Endothelial cell of umbilical vein (primary cell): Measurements from ENCODE around the gene HYAL1. TPM values are rescaled to one million over a fixed set of nuclear protein-coding genes. Genes with fewer than 3 reads are reported as not detected.

Experiments
- BruUV-seq: library from RNA; stranded (reverse); fragments of 400-500 nt; replicated peaks from 2 replicates; lab custom pipeline; 2021; lab: Mats Ljungman, UMichigan
- CTCF ChIA-PET: fragments of 300-600, 350-600 bp; sonication (Branson Sonifier 250); formaldehyde crosslinking; loops from one replicate; lab custom pipeline; 2021; ENCODE audit warnings: antibody characterized with exemption, inconsistent platforms; lab: Charles Lee
- POLR2A ChIA-PET: fragments of 300-600, 350-600 bp; sonication (Branson Sonifier 250); formaldehyde crosslinking; loops from one replicate; lab custom pipeline; 2021; ENCODE audit warnings: antibody characterized with exemption, inconsistent platforms; lab: Charles Lee
- DNase-seq: peaks from one replicate; pipeline ENCODE4 v3.0.0-alpha.2; 2011; ENCODE audit warnings: low read depth, low spot score
- FAIRE-seq: peaks from 2 replicates; lab custom pipeline; 2011; peaks lifted over from hg19 to GRCh38; lab: Jason Lieb, UNC
- H2AFZ ChIP-seq: 2 replicates; pipeline ENCODE4 v1.6.0; 2012; ENCODE audit warnings: low read depth, low read length, control low read depth, inconsistent platforms
- H3K27ac ChIP-seq: 2 replicates; pipeline ENCODE4 v1.5.1; 2011; ENCODE audit warnings: low read depth, mild to moderate bottlenecking, control low read depth, low read length, moderate library complexity; ENCODE audit not compliant: insufficient read depth
- H3K27me3 ChIP-seq, 2 experiments: 2 replicates each; pipeline versions ENCODE4 v1.6.0 to v1.6.1; 2011; ENCODE audit warnings: low read length in 2 of 2, mixed read lengths in 1 of 2; ENCODE audit not compliant: control insufficient read depth in 2 of 2, insufficient read depth in 2 of 2
- H3K36me3 ChIP-seq, 2 experiments: 2 replicates in 1 of 2; 3 replicates in 1 of 2; pipeline ENCODE4 v1.5.1; 2011; ENCODE audit warnings: low read length in 2 of 2, mild to moderate bottlenecking in 1 of 2, moderate library complexity in 1 of 2; ENCODE audit not compliant: control insufficient read depth in 2 of 2, insufficient read depth in 2 of 2; ENCODE audit errors: extremely low read depth in 1 of 2
- H3K4me1 ChIP-seq: 3 replicates; pipeline ENCODE4 v1.5.1; 2011; ENCODE audit warnings: mild to moderate bottlenecking, low read length; ENCODE audit not compliant: control insufficient read depth, insufficient read depth; ENCODE audit errors: extremely low read depth
- H3K4me2 ChIP-seq: 2 replicates; pipeline ENCODE4 v1.6.1; 2011; ENCODE audit warnings: low read length, control low read depth, mixed read lengths; ENCODE audit not compliant: insufficient read depth
- H3K4me3 ChIP-seq, 3 experiments: fragments of 200-600 bp in 1 of 3; sonication (generic), shearing (Covaris generic) in 1 of 3; replicated peaks in 1 of 3; 2 replicates each; pipeline ENCODE4 v1.5.1; 2011 to 2016; ENCODE audit warnings: control low read depth in 3 of 3, low read length in 3 of 3, mild to moderate bottlenecking in 2 of 3, inconsistent platforms in 1 of 3, low read depth in 1 of 3, moderate library complexity in 1 of 3; ENCODE audit not compliant: insufficient read depth in 1 of 3
- H3K79me2 ChIP-seq: 2 replicates; pipeline ENCODE4 v1.6.0; 2012; ENCODE audit warnings: low read length, inconsistent platforms; ENCODE audit not compliant: control insufficient read depth, insufficient read depth
- H3K9ac ChIP-seq: replicated peaks from 2 replicates; pipeline ENCODE3; 2011; ENCODE audit warnings: low read length, control low read depth; ENCODE audit not compliant: insufficient read depth; ENCODE audit errors: extremely low read depth
- H3K9me1 ChIP-seq: replicated peaks from 3 replicates; pipeline ENCODE4 v1.6.0; 2011; ENCODE audit warnings: mild to moderate bottlenecking, low read length; ENCODE audit not compliant: control insufficient read depth, insufficient read depth; ENCODE audit errors: extremely low read depth
- H3K9me3 ChIP-seq: replicated peaks from 2 replicates; pipeline ENCODE4 v1.5.1; 2012; ENCODE audit warnings: low read length, inconsistent platforms; ENCODE audit not compliant: control insufficient read depth, insufficient read depth
- H4K20me1 ChIP-seq: replicated peaks from 2 replicates; pipeline ENCODE3; 2011; ENCODE audit warnings: mild to moderate bottlenecking, low read length; ENCODE audit not compliant: control insufficient read depth, insufficient read depth; ENCODE audit errors: extremely low read depth
- EZH2 ChIP-seq: IDR thresholded peaks from 2 replicates; pipeline ENCODE4 v1.6.1; 2012; ENCODE audit warnings: borderline replicate concordance, low read depth, mild to moderate bottlenecking, moderate library complexity, low read length, inconsistent platforms; ENCODE audit not compliant: severe bottlenecking
- FOS ChIP-seq: IDR thresholded peaks from 2 replicates; pipeline ENCODE4 v1.6.1; 2011; ENCODE audit warnings: mild to moderate bottlenecking, low read length, moderate library complexity, borderline replicate concordance; ENCODE audit not compliant: insufficient read depth
- GATA2 ChIP-seq: IDR thresholded peaks from 2 replicates; pipeline ENCODE4 v1.7.0; 2011; ENCODE audit warnings: low read depth, mild to moderate bottlenecking, moderate library complexity, mixed read lengths, low read length; ENCODE audit not compliant: insufficient read length, insufficient read depth
- JUN ChIP-seq: IDR thresholded peaks from 2 replicates; pipeline ENCODE4 v1.6.1; 2011; ENCODE audit warnings: borderline replicate concordance, low read depth; ENCODE audit not compliant: insufficient read length, insufficient read depth
- MAX ChIP-seq: IDR thresholded peaks from 2 replicates; pipeline ENCODE4 v1.6.1; 2011; ENCODE audit not compliant: insufficient read depth, insufficient read length
- MYC ChIP-seq: IDR thresholded peaks from one replicate; pipeline ENCODE4 v1.6.1; 2011; ENCODE audit warnings: mild to moderate bottlenecking, low read depth, low read length
- POLR2A ChIP-seq: IDR thresholded peaks from 2 replicates; pipeline ENCODE4 v1.6.1; 2012; ENCODE audit warnings: low read depth, mild to moderate bottlenecking, control low read depth, low read length
- POLR2AphosphoS5 ChIP-seq: IDR thresholded peaks from 2 replicates; pipeline ENCODE4 v1.6.1; 2012; ENCODE audit warnings: low read depth, mild to moderate bottlenecking, control low read depth, low read length, moderate library complexity; ENCODE audit not compliant: insufficient read depth
- dilution Hi-C: fragments of 300-500 bp; cut with MboI; formaldehyde crosslinking; loops from one replicate; pipeline ENCODE4 v1.15.0; 2019; ENCODE audit warnings: low sequenced_read_pairs; ENCODE audit not compliant: extremely low pct_ligation_motif_present
- intact Hi-C: fragments of 100-400 bp; cut with micrococcal nuclease; formaldehyde crosslinking; loops from one replicate; pipeline ENCODE4 v1.10.0; 2022
- polyA plus RNA-seq, 4 experiments: library from polyadenylated mRNA; depleted of rRNA in 3 of 4; stranded (reverse) in 3 of 4; unstranded in 1 of 4; fragments of >200 nt; gene quantifications; 2 replicates each; pipeline versions ENCODE4 v1.2.1 to v1.2.3, GENCODE V29; 2011 to 2012; ENCODE audit warnings: missing spikeins in 1 of 4
- total RNA-seq: library from RNA; stranded (reverse); gene quantifications from 2 replicates; pipeline ENCODE4 v1.2.3, GENCODE V29; 2021
- TF ChIP-seq, protein P1 (sequence below), 2 donors: IDR thresholded peaks; 1 replicate in 1 of 2; 2 replicates in 1 of 2; pipeline ENCODE4 v1.5.1; 2011; ENCODE audit warnings: low read length in 2 of 2, mild to moderate bottlenecking in 2 of 2, moderate library complexity in 2 of 2, control low read depth in 1 of 2, inconsistent platforms in 1 of 2, low read depth in 1 of 2; ENCODE audit not compliant: insufficient read depth in 1 of 2; ENCODE audit errors: extremely low read depth in 1 of 2

HYAL1 gene
- total and polyA plus RNA-seq, 2 donors (not counting 3 experiments of a cell fraction or from before 2014, with no cell fraction given), result 2.2 to 3.3 TPM

DNA sequence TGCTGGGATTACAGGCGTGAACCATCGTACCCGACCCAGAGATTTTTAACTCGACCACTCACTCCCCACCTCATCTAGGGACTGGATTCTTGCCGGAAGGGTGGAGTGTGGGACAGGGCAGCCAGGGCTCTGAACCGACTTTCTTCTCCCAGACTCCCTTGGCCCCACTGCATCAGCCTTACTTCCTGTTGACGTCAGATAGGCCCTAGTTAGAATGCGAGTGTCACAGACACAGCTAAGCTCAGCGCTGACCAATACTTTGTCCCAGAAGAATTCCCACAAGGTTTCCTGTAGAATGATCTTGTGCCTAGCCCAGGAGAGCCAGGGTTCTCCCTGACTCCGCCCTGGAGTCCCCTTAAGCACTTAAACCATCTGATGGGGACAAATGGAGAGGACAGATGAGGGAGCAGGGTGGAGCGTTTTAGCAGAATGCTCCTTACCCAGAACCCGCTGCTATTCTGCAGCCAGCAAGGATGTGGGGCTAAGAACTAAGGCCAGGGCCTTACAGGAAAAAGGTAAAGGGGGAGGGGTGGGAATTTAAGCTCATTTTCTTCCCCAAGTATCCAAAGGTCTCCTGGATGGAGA, 30.5 kb upstream of the HYAL1 start:
- Histone ChIP-seq H3K79me2 (peaks cover 60% of the 10 kb centered on the region), H3K4me3 (peak overlapping the region in 1 of 3 experiments; percentile 24), H2AFZ (no peak overlapping the region), H3K9me3 (no peaks in the 10 kb centered on the region), H3K9ac (peak overlapping the region; percentile 78), H3K9me1 (no peaks in the 10 kb centered on the region), H3K27me3 (no peaks in the 10 kb centered on the region), H3K4me2 (peak overlapping the region; percentile 93), H3K4me1 (peaks cover 36% of the 10 kb centered on the region), H3K27ac (peak overlapping the region; percentile 95), H3K36me3 (peaks cover 20 to 29% of the 10 kb centered on the region in 2 experiments), H4K20me1 (no peaks in the 10 kb centered on the region)
- dilution Hi-C loops, result no loop called here
- DNase-seq (peak; percentile 86), FAIRE-seq (peak; percentile 93)
- TF ChIP-seq MAX (no peak), JUN (peak; percentile 22), POLR2AphosphoS5 (peak; percentile 21)
- CTCF ChIA-PET, result interaction anchor here (1.3 to 5.0 kb wide), 2 partner anchors 10 to 14 kb away, joined by 4 to 66 read pairs; partner anchors contain the start of gene HYAL2
- intact Hi-C loops, result loop anchor here (1.0 kb wide), 1 partner anchor 11 kb away; no protein-coding TSS in a partner anchor
- TSS peak; percentile 13 for BruUV-seq
- POLR2A ChIA-PET, result interaction anchor here (1.2 to 6.1 kb wide), 2 partner anchors 12 to 70 kb away, joined by 3 to 38 read pairs; partner anchors contain the start of gene HYAL2

DNA sequence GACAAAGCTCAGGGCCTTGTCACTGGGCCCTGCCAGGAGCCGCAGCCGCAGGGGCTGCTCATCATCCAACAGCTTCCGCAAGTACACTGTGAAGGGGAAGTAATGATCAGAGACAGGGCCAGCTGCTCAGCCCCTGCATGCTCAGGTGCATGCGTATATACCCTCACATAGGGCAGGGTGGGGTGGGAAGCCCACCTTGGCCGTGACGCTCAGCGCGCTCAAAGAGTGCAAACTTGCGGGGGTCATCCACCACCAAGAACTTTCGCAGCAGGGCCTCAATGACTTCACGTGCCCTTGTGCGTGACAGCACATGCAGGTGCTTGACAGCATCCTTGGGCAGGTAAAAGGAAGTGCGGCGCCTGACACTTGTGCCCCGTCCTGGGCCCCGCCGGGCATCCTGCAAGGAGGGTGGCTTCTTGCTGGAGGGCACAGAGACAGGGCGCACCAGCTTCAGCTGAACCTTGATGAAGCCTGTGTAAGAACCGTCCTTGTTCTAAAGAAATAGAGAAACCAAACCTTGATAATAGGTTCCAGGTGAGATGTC, 28.1 kb upstream of the HYAL1 start:
- POLR2A ChIA-PET, result no interaction called here
- dilution Hi-C loops, result no loop called here
- H3K4me2 ChIP-seq, result no peak overlapping the region
- peaks cover 20 to 29% of the 10 kb centered on the region in 2 experiments for H3K36me3 ChIP-seq
- H3K27me3 ChIP-seq, result no peaks in the 10 kb centered on the region
- H3K4me1 ChIP-seq, result peaks cover 41% of the 10 kb centered on the region
- H3K79me2 ChIP-seq, result peaks cover 66% of the 10 kb centered on the region
- intact Hi-C loops, result no loop called here
- BruUV-seq, result no TSS peak
- H4K20me1 ChIP-seq, result no peaks in the 10 kb centered on the region
- no peak overlapping the region for H2AFZ ChIP-seq
- no peak overlapping the region for H3K27ac ChIP-seq
- no peak for TF ChIP-seq GATA2
- no peak for TF ChIP-seq JUN
- no peak for TF ChIP-seq POLR2A
- no peak for TF ChIP-seq MYC
- TF ChIP-seq FOS, result no peak
- TF ChIP-seq, protein P1, sequence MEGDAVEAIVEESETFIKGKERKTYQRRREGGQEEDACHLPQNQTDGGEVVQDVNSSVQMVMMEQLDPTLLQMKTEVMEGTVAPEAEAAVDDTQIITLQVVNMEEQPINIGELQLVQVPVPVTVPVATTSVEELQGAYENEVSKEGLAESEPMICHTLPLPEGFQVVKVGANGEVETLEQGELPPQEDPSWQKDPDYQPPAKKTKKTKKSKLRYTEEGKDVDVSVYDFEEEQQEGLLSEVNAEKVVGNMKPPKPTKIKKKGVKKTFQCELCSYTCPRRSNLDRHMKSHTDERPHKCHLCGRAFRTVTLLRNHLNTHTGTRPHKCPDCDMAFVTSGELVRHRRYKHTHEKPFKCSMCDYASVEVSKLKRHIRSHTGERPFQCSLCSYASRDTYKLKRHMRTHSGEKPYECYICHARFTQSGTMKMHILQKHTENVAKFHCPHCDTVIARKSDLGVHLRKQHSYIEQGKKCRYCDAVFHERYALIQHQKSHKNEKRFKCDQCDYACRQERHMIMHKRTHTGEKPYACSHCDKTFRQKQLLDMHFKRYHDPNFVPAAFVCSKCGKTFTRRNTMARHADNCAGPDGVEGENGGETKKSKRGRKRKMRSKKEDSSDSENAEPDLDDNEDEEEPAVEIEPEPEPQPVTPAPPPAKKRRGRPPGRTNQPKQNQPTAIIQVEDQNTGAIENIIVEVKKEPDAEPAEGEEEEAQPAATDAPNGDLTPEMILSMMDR (IDR thresholded peaks at IDR 0.05; ENCODE audit: extremely low read depth in 1 of 2, insufficient read depth in 1 of 2, low read depth in 1 of 2, low read length in 2 of 2), result no peak
- TF ChIP-seq EZH2, result no peak
- TF ChIP-seq MAX, result no peak
- no peak for TF ChIP-seq POLR2AphosphoS5
- no peaks in the 10 kb centered on the region for H3K9me3 ChIP-seq
- H3K9ac ChIP-seq, result no peak overlapping the region
- DNase-seq (no peak), FAIRE-seq (no peak)
- H3K9me1 ChIP-seq, result no peaks in the 10 kb centered on the region
- H3K4me3 ChIP-seq, result no peak overlapping the region
- CTCF ChIA-PET, result no interaction called here
